ENCODE measurements around the gene SCAMP1. TPM values are rescaled to one million over a fixed set of nuclear protein-coding genes. Genes with fewer than 3 reads are reported as not detected.

SCAMP1 gene
- total RNA-seq, 1 experiment from 2014 or later, result 43.8 TPM

Other genes starting within 250 kb of the SCAMP1 start
- 42.8 to 50.3 TPM (median 46.3 TPM) in 3 replicates for gene AP3B1, start 65.9 kb upstream of the SCAMP1 start, total RNA-seq (2021)

Data from WTC11 (cell line).